HG03558 (cell line): ENCODE measurements around the gene RIPPLY2.
A peak's percentile ranks its signal among the peaks of the same experiment; 100 is the strongest.
"Not testable (repeated sequence)": the region's sequence is repeated elsewhere in the genome, so short reads cannot be mapped to it uniquely, and the experiment has no call there.

Source experiments
- ATAC-seq: cut with Tn5 transposase; IDR thresholded peaks from one replicate; pipeline ENCODE4 v1.9.1; 2021; ENCODE audit warnings: moderate number of reproducible peaks; ENCODE audit not compliant: unreplicated experiment; ENCODE audit errors: extremely low read depth

Gene RIPPLY2, protein sequence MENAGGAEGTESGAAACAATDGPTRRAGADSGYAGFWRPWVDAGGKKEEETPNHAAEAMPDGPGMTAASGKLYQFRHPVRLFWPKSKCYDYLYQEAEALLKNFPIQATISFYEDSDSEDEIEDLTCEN

GRCh38 chr6:83853178-83854000 lies at the start of gene RIPPLY2:
Gene RIPPLY2 (plus strand): TSS chr6:83853360. CDS start chr6:83853417, 57 bp downstream.
- ATAC-seq: no peak

- ATAC-seq: not testable (repeated sequence)
These were observed 49.7 kb upstream of the RIPPLY2 start for GRCh38 chr6:83803492-83803891.

DNA sequence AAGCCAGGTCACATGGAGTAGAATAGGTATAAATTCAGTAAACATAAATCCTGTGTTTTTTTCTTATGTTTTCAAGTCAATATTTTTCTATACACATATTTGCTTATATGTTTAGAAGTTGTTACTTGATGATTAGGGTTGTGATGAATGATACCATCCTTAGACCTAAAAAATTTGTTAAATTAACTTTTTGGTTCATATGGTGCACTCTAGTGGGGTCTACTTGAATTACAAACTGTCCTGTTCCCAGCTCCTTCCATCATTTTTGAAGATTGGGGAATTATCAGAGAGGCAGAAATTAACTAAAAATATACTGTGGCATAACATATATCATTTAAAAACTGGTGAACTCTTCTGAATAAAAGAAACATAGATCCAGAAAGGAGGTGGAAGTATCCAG lies 48.3 kb upstream of the RIPPLY2 start:
- ATAC-seq: no peak

DNA sequence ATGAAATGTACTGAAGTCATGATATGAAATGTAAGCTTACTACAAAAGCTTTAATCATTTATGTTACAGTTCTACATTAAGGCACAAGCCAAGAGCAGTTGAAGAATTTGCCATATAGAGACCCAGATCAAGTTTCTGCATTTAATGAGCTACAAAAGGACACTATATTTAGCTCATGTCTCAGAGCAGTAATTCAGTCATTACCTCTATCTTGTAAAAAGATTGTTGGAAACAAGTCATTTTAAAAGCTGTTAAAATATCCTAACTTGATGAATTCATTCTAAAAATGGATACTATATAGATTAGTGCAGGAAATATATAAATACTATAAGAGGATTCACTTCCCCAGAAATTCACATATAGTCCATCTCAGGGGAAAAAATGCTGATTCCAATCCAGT lies 45.2 kb upstream of the RIPPLY2 start:
- ATAC-seq: no peak

DNA sequence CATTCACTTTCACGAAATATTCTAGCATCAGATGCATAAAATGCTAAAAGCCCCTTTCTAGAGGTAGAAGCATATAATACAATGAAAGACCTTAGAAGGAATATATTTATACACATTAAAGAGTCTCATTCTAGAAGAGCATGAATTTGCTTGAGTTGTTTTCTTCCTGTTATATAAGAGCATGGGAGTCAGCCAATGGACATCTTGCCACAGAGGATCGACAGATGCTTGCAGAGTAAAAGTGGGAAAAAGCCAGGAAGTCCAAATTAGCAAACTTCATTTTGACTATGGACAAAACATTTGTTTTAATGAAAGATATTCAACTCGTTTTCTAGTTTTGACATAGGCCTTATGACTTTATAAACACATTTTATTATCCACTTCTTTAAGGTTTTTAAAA lies 44.2 kb upstream of the RIPPLY2 start:
- ATAC-seq: no peak

DNA sequence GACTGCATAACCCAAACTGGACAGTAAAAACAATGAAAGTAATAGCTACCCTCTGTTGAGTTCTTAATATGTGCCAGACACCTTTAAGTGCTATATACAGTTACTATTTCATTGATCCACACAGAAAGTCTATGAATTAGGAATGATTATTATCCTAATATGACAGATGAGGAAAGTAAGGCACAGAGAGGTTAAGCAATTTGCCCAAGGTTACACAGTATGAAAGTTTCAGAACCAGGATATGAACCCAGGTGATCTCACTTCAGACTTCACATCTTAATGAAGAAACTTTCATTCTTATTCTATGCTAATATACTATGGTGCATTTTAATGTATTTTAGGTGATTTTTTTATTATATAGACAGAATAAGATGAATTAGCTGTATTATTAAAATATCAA lies 40.6 kb upstream of the RIPPLY2 start:
- ATAC-seq: no peak

DNA sequence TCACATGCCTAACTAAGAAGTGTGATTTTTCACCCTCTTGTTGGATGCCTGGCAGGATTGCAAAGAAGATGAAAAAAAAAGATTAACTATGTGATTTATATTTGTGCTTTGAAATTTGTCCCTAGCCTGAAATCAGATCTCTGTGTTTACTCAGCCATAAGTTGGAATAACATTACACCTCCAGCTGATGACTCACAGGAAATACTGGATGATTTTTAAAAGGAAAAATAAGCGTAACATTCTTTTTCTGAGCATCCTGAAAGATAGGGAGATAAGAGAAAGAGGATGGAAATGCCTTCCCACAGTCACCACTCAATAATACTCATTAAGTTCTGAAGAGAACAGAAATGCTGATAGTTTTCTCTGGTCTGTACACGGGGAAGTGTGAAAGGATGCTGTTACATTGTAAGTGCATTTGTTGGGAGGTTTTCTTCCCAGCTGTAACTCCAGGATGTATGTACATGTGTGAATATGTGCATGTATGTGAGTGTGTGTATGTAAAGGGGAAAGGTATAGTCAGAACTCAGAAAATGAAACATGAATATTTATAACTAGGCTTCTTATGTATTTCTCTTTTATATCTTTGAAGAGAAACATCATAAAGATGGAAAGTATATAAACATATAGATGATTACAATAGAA lies 37.4 kb upstream of the RIPPLY2 start:
- ATAC-seq: no peak

GRCh38 chr6:83822629-83823169 lies 30.5 kb upstream of the RIPPLY2 start:
- no peak for ATAC-seq

GRCh38 chr6:83824388-83824801 lies 28.8 kb upstream of the RIPPLY2 start:
- ATAC-seq: no peak

DNA sequence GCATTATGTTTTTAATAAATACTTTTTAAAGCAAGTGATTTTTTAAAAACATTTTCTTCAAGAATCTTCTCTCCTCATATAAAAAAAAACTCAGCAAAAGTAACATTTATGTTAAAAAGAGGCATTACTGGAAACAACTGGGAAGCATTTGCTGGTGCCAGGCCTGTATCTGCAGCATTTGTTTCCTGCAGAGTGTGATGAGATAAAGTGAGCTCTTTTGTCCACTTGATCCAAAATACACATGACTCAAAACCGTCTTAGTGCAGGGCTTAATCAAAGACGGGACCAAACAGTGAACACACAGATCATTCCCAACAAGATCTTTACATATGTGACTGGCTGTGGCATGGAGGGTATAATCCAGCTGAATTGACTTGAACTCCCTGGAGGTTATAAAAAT lies 28.3 kb upstream of the RIPPLY2 start:
- no peak for ATAC-seq

GRCh38 chr6:83827050-83827449 lies 26.1 kb upstream of the RIPPLY2 start:
- no peak for ATAC-seq

DNA sequence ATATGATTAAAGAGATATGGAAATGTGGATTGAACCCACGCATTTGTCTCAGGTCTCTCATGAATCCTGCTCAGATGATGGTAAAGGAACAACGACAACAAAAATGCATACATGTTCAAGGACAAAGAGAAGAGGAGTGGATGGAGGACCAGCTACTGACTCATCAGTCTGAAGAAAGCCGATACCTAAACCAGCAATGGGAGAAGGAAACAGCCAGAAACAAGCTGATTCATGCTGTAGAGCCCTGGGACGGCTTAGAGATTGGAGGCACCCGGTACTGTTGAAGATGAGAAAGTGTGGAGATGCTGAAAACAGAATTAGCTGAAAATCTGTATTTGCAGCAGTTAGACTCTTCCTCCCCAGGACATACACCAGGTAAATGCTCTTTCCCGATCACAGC lies 14.4 kb upstream of the RIPPLY2 start:
- ATAC-seq: no peak

DNA sequence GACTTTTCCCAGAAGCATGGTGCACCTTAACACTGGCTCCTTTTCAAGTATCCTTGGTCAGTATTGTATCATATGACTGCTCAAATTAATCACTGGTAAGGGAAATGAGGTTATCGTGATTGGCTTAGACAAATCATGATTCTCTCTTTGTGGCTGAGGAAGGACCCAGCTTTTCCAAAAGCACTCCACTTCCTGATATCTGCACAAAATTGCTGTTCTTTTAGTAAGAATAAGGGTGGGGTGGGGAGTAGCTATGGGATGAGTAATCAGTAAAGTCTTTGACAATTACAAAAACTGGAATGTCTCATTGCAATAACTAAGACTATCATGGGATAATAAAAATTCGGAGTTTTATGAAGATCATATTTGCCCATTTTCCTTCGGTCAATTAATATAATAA lies 9.0 kb upstream of the RIPPLY2 start:
- no peak for ATAC-seq

DNA sequence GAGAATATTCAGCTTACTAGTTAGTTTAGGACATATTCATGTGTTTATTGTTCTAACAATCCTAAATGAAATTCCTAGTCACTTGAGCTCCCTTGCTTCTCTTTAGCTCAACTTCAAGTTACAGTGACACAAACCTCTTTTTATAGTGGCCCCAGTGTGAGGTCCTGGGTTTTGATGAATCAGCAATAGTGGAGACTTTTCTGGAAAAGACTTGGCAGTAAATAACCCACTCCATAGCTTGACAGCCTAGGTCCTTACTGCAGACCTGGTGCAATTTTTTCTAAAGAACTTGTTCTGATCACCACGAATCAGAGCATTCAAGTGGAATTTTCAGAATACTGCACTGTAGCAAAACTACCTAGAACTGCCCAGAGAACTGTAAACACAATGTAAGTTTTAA lies 6.9 kb upstream of the RIPPLY2 start:
- no peak for ATAC-seq

DNA sequence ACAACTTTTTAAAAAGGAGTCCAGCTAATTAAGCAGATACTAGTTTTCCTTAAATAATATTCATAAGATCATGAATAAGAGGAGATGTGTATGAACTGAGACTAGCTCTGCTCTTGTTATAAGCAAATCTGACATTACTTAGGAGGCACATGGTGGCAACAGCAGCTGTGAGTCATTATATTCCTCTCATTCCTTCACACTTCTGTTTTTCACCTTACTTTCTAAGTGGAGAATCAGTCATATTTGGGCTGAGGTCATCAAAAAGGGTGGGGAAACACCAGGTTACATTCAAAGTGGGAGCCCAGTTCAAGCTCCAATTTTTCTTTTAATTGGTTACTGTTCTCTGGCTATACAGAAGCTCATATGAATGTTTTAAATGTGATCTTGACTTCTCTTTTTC lies 6.0 kb upstream of the RIPPLY2 start:
- ATAC-seq: peak; percentile 92

DNA sequence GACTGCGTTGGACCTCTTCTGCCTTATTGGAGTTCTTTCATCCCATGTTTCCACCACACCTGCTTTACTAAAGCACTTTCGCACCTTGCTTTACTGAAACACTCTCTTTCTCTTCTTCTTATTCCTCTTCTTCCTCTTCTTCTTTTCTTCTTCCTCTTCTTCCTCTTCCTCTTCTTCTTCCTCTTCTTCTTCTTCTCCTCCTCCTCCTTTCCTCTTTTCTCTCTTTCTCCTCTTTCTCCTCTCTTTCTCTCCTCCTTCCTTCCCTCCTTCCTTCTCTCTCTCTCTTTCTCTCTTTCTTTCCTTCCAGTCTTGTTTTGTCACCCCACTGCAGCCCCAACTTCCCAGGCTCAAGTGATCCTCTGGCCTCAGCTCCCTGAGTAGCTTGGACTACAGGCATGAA lies 4.0 kb upstream of the RIPPLY2 start:
- no peak for ATAC-seq

GRCh38 chr6:83849610-83850009 lies 3.5 kb upstream of the RIPPLY2 start:
- ATAC-seq: no peak

DNA sequence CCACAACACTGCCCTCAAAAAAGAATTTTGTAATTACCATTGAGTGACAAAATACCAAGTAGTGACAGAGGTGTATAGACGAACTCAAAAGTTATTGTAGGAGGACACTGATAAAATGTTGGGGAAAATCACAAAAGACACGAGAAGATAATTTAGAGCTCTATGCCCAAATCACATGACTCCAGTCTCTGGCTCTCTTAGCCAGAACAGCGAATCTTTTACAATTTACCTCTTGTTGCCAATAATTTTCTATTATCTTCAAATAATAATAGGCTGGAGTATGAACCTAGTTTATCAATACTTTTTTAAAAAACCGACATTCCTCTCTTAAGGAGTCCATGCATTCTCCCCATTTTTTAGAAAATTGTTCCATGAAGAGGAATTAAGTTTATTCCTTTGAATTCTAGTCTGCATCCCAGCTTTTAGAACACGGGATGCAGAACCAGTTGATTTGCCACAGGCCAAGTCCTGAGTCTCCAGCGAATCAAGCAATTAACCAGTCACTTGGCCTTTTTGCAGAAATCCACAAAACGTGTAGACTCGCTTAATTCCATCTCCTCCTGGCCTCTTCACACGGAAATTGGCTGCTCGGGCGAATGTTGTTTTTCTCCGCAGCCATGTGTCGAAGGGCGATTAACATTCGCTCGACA lies 507 bp upstream of the RIPPLY2 start:
- ATAC-seq: no peak

GRCh38 chr6:83854001-83854501 lies 891 bp downstream of the RIPPLY2 start:
- no peak for ATAC-seq

DNA sequence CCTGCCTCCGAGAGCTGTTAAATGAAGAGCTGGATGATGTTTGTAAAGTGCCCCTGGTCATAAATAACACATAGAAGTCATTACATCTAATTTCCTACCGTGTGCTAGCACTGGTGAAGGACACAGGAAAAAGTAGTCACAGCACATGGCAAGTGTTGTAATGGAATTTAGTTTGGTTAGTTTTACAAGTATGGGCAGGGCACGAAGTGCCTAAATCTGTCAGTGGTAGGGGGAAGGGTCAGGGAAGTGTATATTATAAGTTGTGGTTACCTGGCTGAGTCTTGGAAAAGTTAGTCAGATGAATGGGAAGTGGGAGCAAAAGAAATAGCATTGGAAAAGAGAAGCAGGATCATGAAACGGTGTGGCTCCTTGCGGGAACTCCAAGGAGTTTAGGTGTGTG lies 1.6 kb downstream of the RIPPLY2 start:
- ATAC-seq: no peak
